ENCODE data around the gene OAT.

- TF ChIP-seq CTCF (IDR thresholded peaks at IDR 0.05) (no peak), POLR2A (IDR thresholded peaks at IDR 0.05) (no peak)
Observed at GRCh38 chr10:124430077-124430476, 11.4 kb upstream of the OAT start.

Measured in testis (tissue), 2 donors.